CD4-positive, CD25-positive, alpha-beta regulatory T cell (primary cell): ENCODE measurements around the gene LARP4B. TPM values are rescaled to one million over a fixed set of nuclear protein-coding genes. Genes with fewer than 3 reads are reported as not detected.

Source experiments
- ATAC-seq, 2 donors: fragments of 150-1000 bp; cut with Tn5 transposase; one replicate each; pipeline ENCODE4 v1.10.0; 2021; ENCODE audit warnings: low read depth in 2 of 2, moderate number of reproducible peaks in 2 of 2, moderate library complexity in 1 of 2
- DNase-seq, 3 donors: peaks; one replicate each; pipeline versions ENCODE4 v3.0.0 to v3.0.0-alpha.2; 2012 to 2022; ENCODE audit warnings: mixed read lengths in 1 of 3
- H3K27ac ChIP-seq: one replicate; pipeline ENCODE4 v1.7.0; 2013; ENCODE audit warnings: mild to moderate bottlenecking, low read length; ENCODE audit not compliant: insufficient read depth, poor library complexity, severe bottlenecking
- H3K27me3 ChIP-seq: one replicate; pipeline ENCODE4 v1.7.0; 2013; ENCODE audit warnings: low read length; ENCODE audit not compliant: control insufficient read depth, insufficient read depth
- H3K36me3 ChIP-seq: one replicate; pipeline ENCODE4 v1.7.0; 2013; ENCODE audit warnings: mild to moderate bottlenecking, low read length, moderate library complexity; ENCODE audit not compliant: control insufficient read depth, insufficient read depth
- H3K4me1 ChIP-seq: 2 replicates; pipeline ENCODE4 v1.7.0; 2013; ENCODE audit warnings: mild to moderate bottlenecking, low read length; ENCODE audit not compliant: insufficient read depth, control insufficient read depth, poor library complexity, severe bottlenecking
- H3K4me3 ChIP-seq: one replicate; pipeline ENCODE4 v1.7.0; 2013; ENCODE audit warnings: low read depth, mild to moderate bottlenecking, low read length, moderate library complexity
- H3K9me3 ChIP-seq, 2 experiments: 1 replicate in 1 of 2; 2 replicates in 1 of 2; pipeline ENCODE4 v1.7.0; 2013; ENCODE audit warnings: low read length in 2 of 2, mild to moderate bottlenecking in 1 of 2, moderate library complexity in 1 of 2; ENCODE audit not compliant: control insufficient read depth in 2 of 2
- H3K27ac Mint-ChIP-seq, 3 donors: one replicate each; pipeline ENCODE4 v1.8.0; 2020 to 2022; ENCODE audit warnings: mild to moderate bottlenecking in 3 of 3, mixed read lengths in 3 of 3, moderate library complexity in 2 of 3
- H3K27me3 Mint-ChIP-seq: one replicate; pipeline ENCODE4 v1.8.0; 2022; ENCODE audit warnings: mild to moderate bottlenecking, mixed read lengths
- H3K36me3 Mint-ChIP-seq: one replicate; pipeline ENCODE4 v1.8.0; 2020; ENCODE audit warnings: mixed read lengths
- H3K4me1 Mint-ChIP-seq, 4 donors: one replicate each; pipeline ENCODE4 v1.8.0; 2020 to 2022; ENCODE audit warnings: mixed read lengths in 4 of 4, mild to moderate bottlenecking in 1 of 4
- H3K4me3 Mint-ChIP-seq, 4 donors: one replicate each; pipeline ENCODE4 v1.8.0; 2020 to 2022; ENCODE audit warnings: mild to moderate bottlenecking in 4 of 4, mixed read lengths in 4 of 4, moderate library complexity in 3 of 4
- H3K9me3 Mint-ChIP-seq, 7 donors: one replicate each; pipeline ENCODE4 v1.8.0; 2020 to 2022; ENCODE audit warnings: mixed read lengths in 7 of 7, mild to moderate bottlenecking in 3 of 7, moderate library complexity in 2 of 7
- polyA plus RNA-seq, 4 donors: library from polyadenylated mRNA; unstranded; fragments of 300-500 nt; fragmentation: Illumina TruSeq; gene quantifications; one replicate each; pipeline ENCODE4 v1.2.3, GENCODE V29; 2021
- total RNA-seq: library from RNA; stranded (reverse); gene quantifications from one replicate; pipeline ENCODE4 v1.2.3, GENCODE V29; 2022

LARP4B gene
- total and polyA plus RNA-seq, 5 donors from 2014 or later: 20.5 to 82.0 (median 30.3) TPM

GRCh38 chr10:790821-791551 is 140.5 kb downstream of the LARP4B start:
- peaks cover 3% of the 10 kb centered on the region for H3K27me3 Mint-ChIP-seq
- Histone ChIP-seq H3K27me3 (no peaks in the 10 kb centered on the region), H3K9me3 (peaks cover 0 to 3% of the 10 kb centered on the region in 2 experiments), H3K36me3 (no peaks in the 10 kb centered on the region), H3K4me3 (no peak overlapping the region), H3K27ac (no peak overlapping the region), H3K4me1 (no peaks in the 10 kb centered on the region)
- DNase-seq (no peak), ATAC-seq (no peak)
- H3K9me3 Mint-ChIP-seq: peaks cover 0 to 9% (median 3%) of the 10 kb centered on the region in 7 donors
- peaks cover 0 to 3% (median 0%) of the 10 kb centered on the region in 4 donors for H3K4me1 Mint-ChIP-seq
- no peak overlapping the region for H3K4me3 Mint-ChIP-seq
- H3K27ac Mint-ChIP-seq: no peak overlapping the region
- H3K36me3 Mint-ChIP-seq: no peaks in the 10 kb centered on the region

- H3K4me3 ChIP-seq: no peak overlapping the region
- H3K27me3 ChIP-seq: no peaks in the 10 kb centered on the region
- no peak for DNase-seq
- H3K27ac ChIP-seq: no peak overlapping the region
- Mint-ChIP-seq H3K9me3 (peaks cover 0 to 4% (median 1%) of the 10 kb centered on the region in 7 donors), H3K27me3 (peaks cover 4% of the 10 kb centered on the region), H3K4me3 (no peak overlapping the region), H3K27ac (no peak overlapping the region), H3K4me1 (peaks cover 0 to 3% (median 0%) of the 10 kb centered on the region in 4 donors), H3K36me3 (no peaks in the 10 kb centered on the region)
- no peaks in the 10 kb centered on the region for H3K36me3 ChIP-seq
- H3K9me3 ChIP-seq: no peaks in the 10 kb centered on the region
- no peak for ATAC-seq
- H3K4me1 ChIP-seq: no peaks in the 10 kb centered on the region
Observed at GRCh38 chr10:789831-790701, 141.4 kb downstream of the LARP4B start.

GRCh38 chr10:788796-789748 is 142.4 kb downstream of the LARP4B start:
- Histone ChIP-seq H3K9me3 (no peaks in the 10 kb centered on the region), H3K4me1 (no peaks in the 10 kb centered on the region), H3K4me3 (no peak overlapping the region), H3K36me3 (no peaks in the 10 kb centered on the region), H3K27ac (no peak overlapping the region), H3K27me3 (no peaks in the 10 kb centered on the region)
- H3K27me3 Mint-ChIP-seq: peaks cover 4% of the 10 kb centered on the region
- no peak overlapping the region for H3K27ac Mint-ChIP-seq
- no peaks in the 10 kb centered on the region for H3K36me3 Mint-ChIP-seq
- ATAC-seq (peak in 1 of 2 donors; percentile 20), DNase-seq (peak in 1 of 3 donors; percentile 13)
- peaks cover 0 to 3% (median 0%) of the 10 kb centered on the region in 7 donors for H3K9me3 Mint-ChIP-seq
- peak overlapping the region in 2 of 4 donors; percentile 47 to 53 for H3K4me3 Mint-ChIP-seq
- peaks cover 0 to 3% (median 0%) of the 10 kb centered on the region in 4 donors for H3K4me1 Mint-ChIP-seq

- no peaks in the 10 kb centered on the region for H3K9me3 ChIP-seq
- DNase-seq (no peak), ATAC-seq (no peak)
- H3K27ac Mint-ChIP-seq: no peak overlapping the region
- no peaks in the 10 kb centered on the region for H3K36me3 Mint-ChIP-seq
- no peak overlapping the region for H3K27ac ChIP-seq
- H3K4me3 Mint-ChIP-seq: no peak overlapping the region
- H3K27me3 Mint-ChIP-seq: peaks cover 4% of the 10 kb centered on the region
- H3K9me3 Mint-ChIP-seq: peaks cover 0 to 2% (median 0%) of the 10 kb centered on the region in 7 donors
- no peaks in the 10 kb centered on the region for H3K27me3 ChIP-seq
- H3K4me3 ChIP-seq: no peak overlapping the region
- no peaks in the 10 kb centered on the region for H3K4me1 ChIP-seq
- H3K4me1 Mint-ChIP-seq: peaks cover 0 to 3% (median 0%) of the 10 kb centered on the region in 4 donors
- no peaks in the 10 kb centered on the region for H3K36me3 ChIP-seq
Observed at GRCh38 chr10:787933-788651, 143.4 kb downstream of the LARP4B start.

- ATAC-seq: no peak
- DNase-seq: no peak
- no peak overlapping the region for H3K4me3 Mint-ChIP-seq
- H3K36me3 ChIP-seq: no peaks in the 10 kb centered on the region
- H3K27ac ChIP-seq: no peak overlapping the region
- H3K9me3 Mint-ChIP-seq: no peaks in the 10 kb centered on the region
- H3K36me3 Mint-ChIP-seq: no peaks in the 10 kb centered on the region
- H3K4me1 ChIP-seq: no peaks in the 10 kb centered on the region
- H3K27me3 Mint-ChIP-seq: peaks cover 4% of the 10 kb centered on the region
- H3K27me3 ChIP-seq: no peaks in the 10 kb centered on the region
- no peak overlapping the region for H3K4me3 ChIP-seq
- H3K9me3 ChIP-seq: no peaks in the 10 kb centered on the region
- H3K27ac Mint-ChIP-seq: no peak overlapping the region
- peaks cover 0 to 3% (median 0%) of the 10 kb centered on the region in 4 donors for H3K4me1 Mint-ChIP-seq
Observed at GRCh38 chr10:786633-787474, 144.7 kb downstream of the LARP4B start.

GRCh38 chr10:785861-786214 is 145.7 kb downstream of the LARP4B start:
- H3K27ac ChIP-seq: no peak overlapping the region
- ATAC-seq (no peak), DNase-seq (no peak)
- H3K9me3 ChIP-seq: no peaks in the 10 kb centered on the region
- Mint-ChIP-seq H3K4me1 (peaks cover 0 to 3% (median 0%) of the 10 kb centered on the region in 4 donors), H3K9me3 (no peaks in the 10 kb centered on the region), H3K27me3 (peaks cover 4% of the 10 kb centered on the region), H3K36me3 (no peaks in the 10 kb centered on the region), H3K4me3 (peak overlapping the region in 1 of 4 donors; percentile 32), H3K27ac (no peak overlapping the region)
- H3K36me3 ChIP-seq: no peaks in the 10 kb centered on the region
- H3K4me1 ChIP-seq: no peaks in the 10 kb centered on the region
- no peak overlapping the region for H3K4me3 ChIP-seq
- H3K27me3 ChIP-seq: no peaks in the 10 kb centered on the region
